ENCODE data around the gene FAM76A.

DNA sequence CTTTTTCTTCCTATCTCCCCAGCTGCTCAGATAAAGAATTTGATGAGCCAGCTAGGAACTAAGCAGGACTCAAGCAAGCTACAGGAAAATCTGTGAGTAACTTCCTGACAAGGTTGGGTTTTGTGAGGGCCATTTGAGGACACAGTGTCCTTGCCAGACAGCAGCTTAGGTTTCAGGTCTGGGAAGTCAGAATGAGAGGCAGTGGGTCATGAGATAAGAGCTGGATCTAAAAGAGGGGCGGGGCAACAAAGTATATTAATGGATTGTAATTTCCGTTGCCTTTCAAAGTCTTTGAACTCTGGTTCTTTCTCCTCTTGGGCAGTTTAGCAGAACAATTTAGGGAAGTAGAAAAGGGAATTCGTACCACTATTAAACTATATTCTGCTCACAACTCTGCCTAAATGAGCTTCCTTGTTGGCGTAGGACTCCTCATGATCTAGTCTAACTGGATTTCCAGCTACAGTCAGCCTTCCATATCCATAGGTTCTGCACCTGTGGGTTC, 63.8 kb downstream of the FAM76A start:
- TF ChIP-seq, protein P1, sequence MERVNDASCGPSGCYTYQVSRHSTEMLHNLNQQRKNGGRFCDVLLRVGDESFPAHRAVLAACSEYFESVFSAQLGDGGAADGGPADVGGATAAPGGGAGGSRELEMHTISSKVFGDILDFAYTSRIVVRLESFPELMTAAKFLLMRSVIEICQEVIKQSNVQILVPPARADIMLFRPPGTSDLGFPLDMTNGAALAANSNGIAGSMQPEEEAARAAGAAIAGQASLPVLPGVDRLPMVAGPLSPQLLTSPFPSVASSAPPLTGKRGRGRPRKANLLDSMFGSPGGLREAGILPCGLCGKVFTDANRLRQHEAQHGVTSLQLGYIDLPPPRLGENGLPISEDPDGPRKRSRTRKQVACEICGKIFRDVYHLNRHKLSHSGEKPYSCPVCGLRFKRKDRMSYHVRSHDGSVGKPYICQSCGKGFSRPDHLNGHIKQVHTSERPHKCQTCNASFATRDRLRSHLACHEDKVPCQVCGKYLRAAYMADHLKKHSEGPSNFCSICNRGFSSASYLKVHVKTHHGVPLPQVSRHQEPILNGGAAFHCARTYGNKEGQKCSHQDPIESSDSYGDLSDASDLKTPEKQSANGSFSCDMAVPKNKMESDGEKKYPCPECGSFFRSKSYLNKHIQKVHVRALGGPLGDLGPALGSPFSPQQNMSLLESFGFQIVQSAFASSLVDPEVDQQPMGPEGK (CRISPR knock-in tag; IDR thresholded peaks at IDR 0.05; ENCODE audit: borderline replicate concordance), result no peak
- TF ChIP-seq PPARA (CRISPR knock-in tag; IDR thresholded peaks at IDR 0.05; ENCODE audit: borderline replicate concordance) (no peak), GLIS3 (CRISPR knock-in tag; IDR thresholded peaks at IDR 0.05) (no peak), ARNTL (CRISPR knock-in tag; IDR thresholded peaks at IDR 0.05; ENCODE audit: borderline replicate concordance, low read depth) (no peak), ZFP30 (CRISPR knock-in tag; IDR thresholded peaks at IDR 0.05) (no peak), ZNF565 (CRISPR knock-in tag; conservative IDR thresholded peaks at IDR 0.05; ENCODE audit: low read depth) (no peak)
- TF ChIP-seq, protein P2, sequence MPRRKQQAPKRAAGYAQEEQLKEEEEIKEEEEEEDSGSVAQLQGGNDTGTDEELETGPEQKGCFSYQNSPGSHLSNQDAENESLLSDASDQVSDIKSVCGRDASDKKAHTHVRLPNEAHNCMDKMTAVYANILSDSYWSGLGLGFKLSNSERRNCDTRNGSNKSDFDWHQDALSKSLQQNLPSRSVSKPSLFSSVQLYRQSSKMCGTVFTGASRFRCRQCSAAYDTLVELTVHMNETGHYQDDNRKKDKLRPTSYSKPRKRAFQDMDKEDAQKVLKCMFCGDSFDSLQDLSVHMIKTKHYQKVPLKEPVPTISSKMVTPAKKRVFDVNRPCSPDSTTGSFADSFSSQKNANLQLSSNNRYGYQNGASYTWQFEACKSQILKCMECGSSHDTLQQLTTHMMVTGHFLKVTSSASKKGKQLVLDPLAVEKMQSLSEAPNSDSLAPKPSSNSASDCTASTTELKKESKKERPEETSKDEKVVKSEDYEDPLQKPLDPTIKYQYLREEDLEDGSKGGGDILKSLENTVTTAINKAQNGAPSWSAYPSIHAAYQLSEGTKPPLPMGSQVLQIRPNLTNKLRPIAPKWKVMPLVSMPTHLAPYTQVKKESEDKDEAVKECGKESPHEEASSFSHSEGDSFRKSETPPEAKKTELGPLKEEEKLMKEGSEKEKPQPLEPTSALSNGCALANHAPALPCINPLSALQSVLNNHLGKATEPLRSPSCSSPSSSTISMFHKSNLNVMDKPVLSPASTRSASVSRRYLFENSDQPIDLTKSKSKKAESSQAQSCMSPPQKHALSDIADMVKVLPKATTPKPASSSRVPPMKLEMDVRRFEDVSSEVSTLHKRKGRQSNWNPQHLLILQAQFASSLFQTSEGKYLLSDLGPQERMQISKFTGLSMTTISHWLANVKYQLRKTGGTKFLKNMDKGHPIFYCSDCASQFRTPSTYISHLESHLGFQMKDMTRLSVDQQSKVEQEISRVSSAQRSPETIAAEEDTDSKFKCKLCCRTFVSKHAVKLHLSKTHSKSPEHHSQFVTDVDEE (CRISPR knock-in tag; IDR thresholded peaks at IDR 0.05), result no peak
